ENCODE measurements around the gene MLLT3. TPM values are rescaled to one million over a fixed set of nuclear protein-coding genes. Genes with fewer than 3 reads are reported as not detected.

Gene MLLT3
- total RNA-seq, 1 donor from 2014 or later = 8.8 TPM

GRCh38 chr9:20538956-20539355, 83.3 kb downstream of the MLLT3 start:
- intact Hi-C loops (cut with DNase I) = no loop called here
- Histone ChIP-seq H3K4me3 (no peak overlapping the region), H3K9me3 (peaks cover 13% of the 10 kb centered on the region), H3K27ac (no peak overlapping the region), H3K27me3 (no peaks in the 10 kb centered on the region), H3K36me3 (no peaks in the 10 kb centered on the region), H3K4me1 (peaks cover 7% of the 10 kb centered on the region)
- TF ChIP-seq POLR2AphosphoS5 (IDR thresholded peaks at IDR 0.05; ENCODE audit: insufficient read depth in 1 of 2, low read depth in 1 of 2) (no peak), POLR2A (IDR thresholded peaks at IDR 0.05) (no peak)
- TF ChIP-seq, protein P1, sequence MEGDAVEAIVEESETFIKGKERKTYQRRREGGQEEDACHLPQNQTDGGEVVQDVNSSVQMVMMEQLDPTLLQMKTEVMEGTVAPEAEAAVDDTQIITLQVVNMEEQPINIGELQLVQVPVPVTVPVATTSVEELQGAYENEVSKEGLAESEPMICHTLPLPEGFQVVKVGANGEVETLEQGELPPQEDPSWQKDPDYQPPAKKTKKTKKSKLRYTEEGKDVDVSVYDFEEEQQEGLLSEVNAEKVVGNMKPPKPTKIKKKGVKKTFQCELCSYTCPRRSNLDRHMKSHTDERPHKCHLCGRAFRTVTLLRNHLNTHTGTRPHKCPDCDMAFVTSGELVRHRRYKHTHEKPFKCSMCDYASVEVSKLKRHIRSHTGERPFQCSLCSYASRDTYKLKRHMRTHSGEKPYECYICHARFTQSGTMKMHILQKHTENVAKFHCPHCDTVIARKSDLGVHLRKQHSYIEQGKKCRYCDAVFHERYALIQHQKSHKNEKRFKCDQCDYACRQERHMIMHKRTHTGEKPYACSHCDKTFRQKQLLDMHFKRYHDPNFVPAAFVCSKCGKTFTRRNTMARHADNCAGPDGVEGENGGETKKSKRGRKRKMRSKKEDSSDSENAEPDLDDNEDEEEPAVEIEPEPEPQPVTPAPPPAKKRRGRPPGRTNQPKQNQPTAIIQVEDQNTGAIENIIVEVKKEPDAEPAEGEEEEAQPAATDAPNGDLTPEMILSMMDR (IDR thresholded peaks at IDR 0.05) = no peak
- DNase-seq (ENCODE audit: extremely low spot score in 2 of 2) = no peak

DNA sequence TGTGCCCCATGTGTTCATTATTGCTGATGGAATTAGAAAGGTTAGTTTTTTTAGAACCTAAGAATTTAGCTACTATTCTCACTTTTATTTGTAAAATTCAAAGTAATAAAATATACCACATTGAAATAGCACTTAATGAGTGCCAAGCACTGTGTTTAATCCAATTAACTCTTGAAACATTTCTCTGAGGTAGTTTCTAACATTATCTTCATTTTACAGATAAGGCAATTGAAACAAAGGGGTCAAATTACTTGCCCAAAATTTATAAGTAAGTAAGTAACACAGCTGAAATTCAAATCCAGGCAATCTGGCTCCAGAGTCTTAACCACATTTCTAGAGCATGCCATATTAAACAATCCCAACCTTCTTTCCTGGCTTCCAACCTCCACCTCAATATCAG, 84.2 kb downstream of the MLLT3 start:
- no peak for DNase-seq (ENCODE audit: extremely low spot score in 2 of 2)
- Histone ChIP-seq H3K27me3 (no peaks in the 10 kb centered on the region), H3K36me3 (no peaks in the 10 kb centered on the region), H3K4me1 (peaks cover 7% of the 10 kb centered on the region), H3K9me3 (peaks cover 13% of the 10 kb centered on the region), H3K4me3 (no peak overlapping the region), H3K27ac (no peak overlapping the region)
- TF ChIP-seq POLR2A (IDR thresholded peaks at IDR 0.05) = no peak
- TF ChIP-seq POLR2AphosphoS5 (IDR thresholded peaks at IDR 0.05; ENCODE audit: insufficient read depth in 1 of 2, low read depth in 1 of 2) = no peak
- TF ChIP-seq, protein P1 (IDR thresholded peaks at IDR 0.05) = no peak
- intact Hi-C loops (cut with DNase I) = no loop called here

DNA sequence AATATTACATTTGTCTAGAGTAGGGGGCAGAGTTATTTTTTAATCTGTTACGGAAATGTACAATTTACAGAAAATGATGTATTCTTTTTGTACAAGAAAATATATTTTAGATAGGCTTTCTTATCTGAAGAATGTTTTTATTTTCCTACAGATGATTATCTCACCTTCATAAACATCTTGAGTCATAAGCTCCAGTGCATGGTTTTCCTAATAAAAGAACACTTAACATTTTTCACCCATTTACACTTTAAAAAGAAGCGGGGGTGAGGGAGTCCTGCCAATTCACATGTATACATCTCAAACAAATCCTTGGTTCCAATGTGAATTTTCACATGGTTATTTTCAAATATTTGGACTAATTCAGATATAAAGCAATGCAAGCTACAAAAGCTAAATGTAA, 85.0 kb downstream of the MLLT3 start:
- no peak overlapping the region for H3K4me3 ChIP-seq
- peaks cover 7% of the 10 kb centered on the region for H3K4me1 ChIP-seq
- H3K9me3 ChIP-seq = peaks cover 13% of the 10 kb centered on the region
- no peak for DNase-seq (ENCODE audit: extremely low spot score in 2 of 2)
- no peak overlapping the region for H3K27ac ChIP-seq
- TF ChIP-seq POLR2AphosphoS5 (IDR thresholded peaks at IDR 0.05; ENCODE audit: insufficient read depth in 1 of 2, low read depth in 1 of 2) = no peak
- TF ChIP-seq POLR2A (IDR thresholded peaks at IDR 0.05) = no peak
- TF ChIP-seq, protein P1 (IDR thresholded peaks at IDR 0.05) = no peak
- H3K36me3 ChIP-seq = no peaks in the 10 kb centered on the region
- H3K27me3 ChIP-seq = no peaks in the 10 kb centered on the region
- intact Hi-C loops (cut with DNase I) = no loop called here

DNA sequence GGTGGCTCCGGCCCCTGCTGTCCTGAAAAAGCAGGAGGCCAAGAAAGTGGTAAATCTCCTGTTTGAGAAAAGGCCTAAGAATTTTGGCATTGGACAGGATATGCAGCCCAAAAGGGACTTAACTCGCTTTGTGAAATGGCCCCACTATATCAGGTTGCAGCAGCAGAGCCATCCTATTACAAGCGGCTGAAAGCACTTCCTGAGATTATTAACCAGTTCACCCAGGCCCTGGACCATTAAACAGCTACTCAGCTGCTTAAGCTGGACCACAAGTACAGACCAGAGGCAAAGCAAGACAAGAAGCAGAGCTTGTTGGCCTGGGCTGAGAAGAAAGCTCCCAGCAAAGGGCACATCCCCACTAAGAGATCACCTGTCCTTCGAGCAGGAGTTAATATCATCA, 89.7 kb downstream of the MLLT3 start:
- no peak overlapping the region for H3K4me3 ChIP-seq
- no peaks in the 10 kb centered on the region for H3K36me3 ChIP-seq
- no peak for DNase-seq (ENCODE audit: extremely low spot score in 2 of 2)
- intact Hi-C loops (cut with DNase I) = no loop called here
- TF ChIP-seq, protein P1 (IDR thresholded peaks at IDR 0.05) = no peak
- TF ChIP-seq POLR2A (IDR thresholded peaks at IDR 0.05) = no peak
- TF ChIP-seq POLR2AphosphoS5 (IDR thresholded peaks at IDR 0.05; ENCODE audit: insufficient read depth in 1 of 2, low read depth in 1 of 2) = no peak
- H3K9me3 ChIP-seq = no peaks in the 10 kb centered on the region
- no peaks in the 10 kb centered on the region for H3K4me1 ChIP-seq
- H3K27ac ChIP-seq = no peak overlapping the region
- no peaks in the 10 kb centered on the region for H3K27me3 ChIP-seq

DNA sequence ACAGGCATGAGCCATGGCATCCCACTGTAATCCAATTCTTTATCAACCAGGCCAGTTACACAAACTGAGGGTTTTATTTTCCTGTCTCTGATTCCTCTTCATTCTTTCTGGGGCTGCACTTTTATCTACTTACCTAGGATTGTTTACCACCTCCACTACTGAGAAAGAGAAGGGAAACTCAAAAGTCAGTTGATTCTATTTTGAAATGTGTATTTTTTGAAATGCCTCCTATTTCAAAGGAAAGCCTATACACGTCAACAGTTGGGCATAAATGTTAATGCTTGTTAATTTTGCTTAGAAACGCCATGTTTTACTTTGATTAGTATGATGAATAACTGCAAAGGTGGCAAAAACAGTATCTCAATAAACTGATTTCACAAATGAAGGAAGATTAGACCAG, 92.5 kb downstream of the MLLT3 start:
- intact Hi-C loops (cut with DNase I) = no loop called here
- Histone ChIP-seq H3K36me3 (no peaks in the 10 kb centered on the region), H3K4me3 (no peak overlapping the region), H3K27me3 (no peaks in the 10 kb centered on the region), H3K27ac (no peak overlapping the region), H3K9me3 (no peaks in the 10 kb centered on the region), H3K4me1 (no peaks in the 10 kb centered on the region)
- TF ChIP-seq, protein P1 (IDR thresholded peaks at IDR 0.05) = no peak
- no peak for TF ChIP-seq POLR2AphosphoS5 (IDR thresholded peaks at IDR 0.05; ENCODE audit: insufficient read depth in 1 of 2, low read depth in 1 of 2)
- TF ChIP-seq POLR2A (IDR thresholded peaks at IDR 0.05) = no peak
- no peak for DNase-seq (ENCODE audit: extremely low spot score in 2 of 2)

Measured in vagina (tissue), 2 donors.